ENCODE measurements around the gene CAMKK1.

DNA sequence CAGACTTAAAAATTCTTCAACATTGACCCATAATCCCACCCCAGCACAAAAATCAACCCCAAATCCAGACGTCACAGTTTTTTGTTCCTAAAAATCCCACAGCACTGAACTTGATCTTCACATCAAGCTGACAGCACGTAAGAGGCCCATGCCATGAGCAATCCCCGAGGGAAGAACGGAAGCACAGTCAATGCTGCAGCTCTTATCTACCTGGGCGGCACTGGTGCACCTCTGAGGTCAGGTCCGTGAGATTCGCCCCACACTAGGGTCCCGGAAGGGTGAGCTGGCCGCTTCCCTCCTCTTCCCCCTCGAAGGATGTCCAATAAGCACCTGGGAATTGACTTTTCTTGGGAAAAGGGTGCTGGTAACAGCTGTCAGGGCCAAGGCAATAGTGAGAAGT, 80.6 kb downstream of the CAMKK1 start:
- TF ChIP-seq ZNF165 (CRISPR knock-in tag; IDR thresholded peaks at IDR 0.05; ENCODE audit: borderline replicate concordance) = no peak
- TF ChIP-seq, protein P1, sequence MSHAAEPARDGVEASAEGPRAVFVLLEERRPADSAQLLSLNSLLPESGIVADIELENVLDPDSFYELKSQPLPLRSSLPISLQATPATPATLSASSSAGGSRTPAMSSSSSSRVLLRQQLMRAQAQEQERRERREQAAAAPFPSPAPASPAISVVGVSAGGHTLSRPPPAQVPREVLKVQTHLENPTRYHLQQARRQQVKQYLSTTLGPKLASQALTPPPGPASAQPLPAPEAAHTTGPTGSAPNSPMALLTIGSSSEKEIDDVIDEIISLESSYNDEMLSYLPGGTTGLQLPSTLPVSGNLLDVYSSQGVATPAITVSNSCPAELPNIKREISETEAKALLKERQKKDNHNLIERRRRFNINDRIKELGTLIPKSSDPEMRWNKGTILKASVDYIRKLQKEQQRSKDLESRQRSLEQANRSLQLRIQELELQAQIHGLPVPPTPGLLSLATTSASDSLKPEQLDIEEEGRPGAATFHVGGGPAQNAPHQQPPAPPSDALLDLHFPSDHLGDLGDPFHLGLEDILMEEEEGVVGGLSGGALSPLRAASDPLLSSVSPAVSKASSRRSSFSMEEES (CRISPR knock-in tag; IDR thresholded peaks at IDR 0.05) = no peak
- no peak for TF ChIP-seq SPI1 (IDR thresholded peaks at IDR 0.05; ENCODE audit: borderline replicate concordance, low read depth, low read length)
- TF ChIP-seq ZBTB17 (CRISPR knock-in tag; IDR thresholded peaks at IDR 0.05) = no peak
- TF ChIP-seq, protein P2, sequence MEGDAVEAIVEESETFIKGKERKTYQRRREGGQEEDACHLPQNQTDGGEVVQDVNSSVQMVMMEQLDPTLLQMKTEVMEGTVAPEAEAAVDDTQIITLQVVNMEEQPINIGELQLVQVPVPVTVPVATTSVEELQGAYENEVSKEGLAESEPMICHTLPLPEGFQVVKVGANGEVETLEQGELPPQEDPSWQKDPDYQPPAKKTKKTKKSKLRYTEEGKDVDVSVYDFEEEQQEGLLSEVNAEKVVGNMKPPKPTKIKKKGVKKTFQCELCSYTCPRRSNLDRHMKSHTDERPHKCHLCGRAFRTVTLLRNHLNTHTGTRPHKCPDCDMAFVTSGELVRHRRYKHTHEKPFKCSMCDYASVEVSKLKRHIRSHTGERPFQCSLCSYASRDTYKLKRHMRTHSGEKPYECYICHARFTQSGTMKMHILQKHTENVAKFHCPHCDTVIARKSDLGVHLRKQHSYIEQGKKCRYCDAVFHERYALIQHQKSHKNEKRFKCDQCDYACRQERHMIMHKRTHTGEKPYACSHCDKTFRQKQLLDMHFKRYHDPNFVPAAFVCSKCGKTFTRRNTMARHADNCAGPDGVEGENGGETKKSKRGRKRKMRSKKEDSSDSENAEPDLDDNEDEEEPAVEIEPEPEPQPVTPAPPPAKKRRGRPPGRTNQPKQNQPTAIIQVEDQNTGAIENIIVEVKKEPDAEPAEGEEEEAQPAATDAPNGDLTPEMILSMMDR (IDR thresholded peaks at IDR 0.05 in 2 of 3, conservative IDR thresholded peaks at IDR 0.05 in 1 of 3; ENCODE audit: insufficient read depth in 2 of 3, low read depth in 1 of 3, low read length in 3 of 3) = no peak
- no peak for TF ChIP-seq GABPB1 (CRISPR knock-in tag; IDR thresholded peaks at IDR 0.05)
